GM19099 (cell line): ENCODE data around the gene RNF215.

Source experiments
- POLR2A ChIP-seq: IDR thresholded peaks from 3 replicates; pipeline ENCODE4 v1.6.1; 2011; ENCODE audit warnings: low read depth; ENCODE audit not compliant: insufficient read length; ENCODE audit errors: extremely low read depth

RNF215 gene

GRCh38 chr22:30381264-30381663, 5.9 kb downstream of the RNF215 start:
- TF ChIP-seq POLR2A: no peak

GRCh38 chr22:30380011-30380410, 7.2 kb downstream of the RNF215 start:
- TF ChIP-seq POLR2A: no peak

GRCh38 chr22:30375312-30375849, 11.8 kb downstream of the RNF215 start:
- TF ChIP-seq POLR2A: no peak

GRCh38 chr22:30373331-30374325, 13.6 kb downstream of the RNF215 start:
- TF ChIP-seq POLR2A: no peak

- TF ChIP-seq POLR2A: no peak
Measured at GRCh38 chr22:30372915-30373314, 14.3 kb downstream of the RNF215 start.

- no peak for TF ChIP-seq POLR2A
Measured at GRCh38 chr22:30371981-30372380, 15.2 kb downstream of the RNF215 start.

GRCh38 chr22:30371321-30371720, 15.9 kb downstream of the RNF215 start:
- TF ChIP-seq POLR2A: no peak

- no peak for TF ChIP-seq POLR2A
Measured at GRCh38 chr22:30370641-30371230, 16.5 kb downstream of the RNF215 start.

GRCh38 chr22:30368420-30368819, 18.8 kb downstream of the RNF215 start:
- TF ChIP-seq POLR2A: no peak

- no peak for TF ChIP-seq POLR2A
Measured at GRCh38 chr22:30365891-30366290, 21.3 kb downstream of the RNF215 start.

GRCh38 chr22:30362651-30363281, 24.4 kb downstream of the RNF215 start:
- no peak for TF ChIP-seq POLR2A

- no peak for TF ChIP-seq POLR2A
Measured at GRCh38 chr22:30361916-30362650, 25.1 kb downstream of the RNF215 start.

GRCh38 chr22:30358541-30358940, 28.7 kb downstream of the RNF215 start:
- TF ChIP-seq POLR2A: no peak

- TF ChIP-seq POLR2A: no peak
Measured at GRCh38 chr22:30357650-30358215, 29.5 kb downstream of the RNF215 start.
